Fibroblast of skin of left biceps (primary cell): Measurements from ENCODE around the gene STARD7.
"Not testable (repeated sequence)": the region's sequence is repeated elsewhere in the genome, so short reads cannot be mapped to it uniquely, and the experiment has no call there.

Experiments used
- DNase-seq, 2 experiments: peaks; one replicate each; pipeline ENCODE4 v3.0.0-alpha.2; 2013; ENCODE audit warnings: low read depth in 2 of 2

The STARD7 gene, protein sequence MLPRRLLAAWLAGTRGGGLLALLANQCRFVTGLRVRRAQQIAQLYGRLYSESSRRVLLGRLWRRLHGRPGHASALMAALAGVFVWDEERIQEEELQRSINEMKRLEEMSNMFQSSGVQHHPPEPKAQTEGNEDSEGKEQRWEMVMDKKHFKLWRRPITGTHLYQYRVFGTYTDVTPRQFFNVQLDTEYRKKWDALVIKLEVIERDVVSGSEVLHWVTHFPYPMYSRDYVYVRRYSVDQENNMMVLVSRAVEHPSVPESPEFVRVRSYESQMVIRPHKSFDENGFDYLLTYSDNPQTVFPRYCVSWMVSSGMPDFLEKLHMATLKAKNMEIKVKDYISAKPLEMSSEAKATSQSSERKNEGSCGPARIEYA

DNA sequence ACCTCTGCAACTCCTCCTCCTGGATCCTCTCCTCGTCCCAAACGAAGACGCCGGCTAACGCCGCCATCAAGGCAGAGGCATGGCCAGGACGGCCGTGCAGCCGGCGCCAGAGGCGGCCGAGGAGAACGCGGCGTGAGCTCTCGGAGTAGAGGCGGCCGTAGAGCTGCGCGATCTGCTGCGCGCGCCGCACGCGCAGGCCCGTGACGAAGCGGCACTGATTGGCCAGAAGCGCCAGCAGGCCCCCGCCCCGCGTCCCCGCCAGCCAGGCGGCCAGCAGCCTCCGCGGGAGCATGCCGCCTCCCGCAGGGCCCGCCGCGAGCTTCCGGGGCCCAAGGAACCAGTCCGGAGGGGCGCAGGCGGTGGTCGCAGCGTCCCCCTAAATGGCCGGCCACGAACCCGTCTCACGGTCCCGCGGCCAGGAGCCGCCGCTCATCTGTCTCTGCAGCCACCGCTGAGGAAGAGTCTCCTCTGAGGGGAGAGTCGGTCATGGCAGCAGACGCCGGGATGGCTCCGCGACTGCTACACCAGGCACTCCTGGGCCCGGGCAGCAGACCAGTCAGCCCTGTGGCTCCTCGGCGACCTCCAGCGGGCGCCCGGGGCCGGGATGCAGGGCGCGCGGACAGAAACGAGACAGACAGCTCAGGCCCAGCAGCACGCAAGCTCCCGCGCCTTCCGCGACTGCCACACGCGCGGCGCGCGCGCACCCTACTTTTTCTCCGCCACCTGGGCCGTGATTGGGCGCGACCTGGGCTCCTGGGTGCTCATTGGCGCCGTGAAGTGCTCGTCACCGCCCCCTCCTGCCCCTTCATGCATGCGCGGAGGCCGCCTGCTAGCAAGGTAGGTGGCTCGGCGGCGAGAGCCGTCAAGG is at the start of gene STARD7:
TSS of gene STARD7 (minus strand) at position 685 of the 868 bp plus-strand sequence. CDS start at position 292, 393 bp downstream.
- peak; percentile 93 to 94 for DNase-seq

DNA sequence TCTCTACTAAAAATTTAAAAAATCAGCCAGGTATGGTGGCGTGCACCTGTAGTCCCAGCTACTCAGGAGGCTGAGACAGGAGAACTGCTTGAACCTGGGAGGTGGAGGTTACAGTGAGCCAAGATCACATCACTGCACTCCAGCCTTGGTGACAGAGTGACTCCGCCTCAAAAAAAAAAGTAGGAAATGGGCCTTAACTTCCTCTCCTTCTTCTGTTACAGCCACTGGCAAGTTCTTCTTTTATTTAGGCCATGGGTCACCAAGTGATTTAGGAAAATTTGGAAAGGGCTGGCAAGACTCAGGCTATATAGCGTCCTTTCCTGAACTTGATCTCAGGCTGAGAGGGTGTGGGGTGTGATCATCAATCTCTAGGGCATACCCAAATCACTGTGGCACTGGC is 49.1 kb upstream of the STARD7 start:
- not testable (repeated sequence) for DNase-seq

DNA sequence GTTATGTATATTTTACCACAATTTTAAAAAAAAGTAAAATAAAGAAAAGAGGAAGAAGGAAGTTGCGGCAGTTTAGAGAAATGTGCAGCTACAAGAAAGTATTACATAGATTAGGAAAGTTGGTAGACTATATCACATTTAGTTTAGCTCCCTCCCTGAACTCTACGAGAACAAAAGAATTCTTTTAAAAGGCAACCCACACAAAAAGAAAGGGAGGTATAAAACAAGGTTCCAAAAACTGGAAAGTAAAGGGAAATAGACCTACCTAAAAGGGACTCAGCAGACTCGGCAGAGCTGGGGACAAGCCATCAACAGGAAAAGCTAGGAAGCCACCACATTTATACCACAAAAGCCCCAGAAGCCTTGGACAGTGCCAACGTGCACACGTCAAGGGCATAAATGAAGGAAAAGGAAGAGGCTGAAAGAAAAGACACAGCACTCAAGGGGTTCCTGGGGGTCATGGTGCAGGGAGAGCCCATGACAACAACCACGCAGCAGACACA is 48.0 kb upstream of the STARD7 start:
- no peak for DNase-seq

DNA sequence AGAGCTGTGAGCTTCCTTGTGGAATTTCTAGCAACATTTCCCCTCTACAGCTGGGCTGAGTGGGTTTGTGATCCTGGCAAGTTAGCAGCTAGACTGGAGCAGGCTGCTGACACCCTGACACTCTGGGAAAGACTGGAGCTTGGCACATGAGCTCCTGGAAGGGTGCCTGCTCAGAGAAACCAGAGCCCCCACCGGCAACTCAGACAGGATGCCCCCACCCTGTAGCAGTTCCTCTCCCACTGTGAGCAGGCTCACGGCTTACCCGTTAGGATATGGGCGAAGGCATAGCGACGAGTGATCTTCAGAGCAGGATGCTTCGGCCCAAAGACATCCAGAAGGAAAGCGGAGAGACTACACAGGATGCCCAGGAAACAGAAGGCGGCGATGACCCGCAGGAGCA is 45.9 kb upstream of the STARD7 start:
- DNase-seq, result no peak

DNA sequence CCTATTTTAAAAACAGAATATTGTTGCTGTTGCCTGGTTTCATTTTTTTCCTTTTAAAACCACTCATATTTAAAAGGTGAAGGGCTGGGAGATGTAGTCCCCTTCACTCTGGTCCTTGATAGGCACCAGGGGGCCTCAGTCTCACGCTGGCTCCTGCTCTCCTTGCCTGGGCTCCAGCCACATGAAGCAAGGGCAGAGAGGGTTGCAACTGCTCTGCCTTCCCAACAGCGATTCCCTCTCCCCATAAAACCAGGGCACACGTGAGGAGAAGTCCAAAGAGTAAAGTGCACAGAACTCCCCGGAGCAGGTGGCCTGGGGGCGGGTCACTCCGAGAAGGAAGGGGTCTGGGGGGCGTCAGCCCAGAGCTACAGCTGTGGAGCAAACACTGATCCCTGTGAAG is 44.4 kb upstream of the STARD7 start:
- no peak for DNase-seq

DNA sequence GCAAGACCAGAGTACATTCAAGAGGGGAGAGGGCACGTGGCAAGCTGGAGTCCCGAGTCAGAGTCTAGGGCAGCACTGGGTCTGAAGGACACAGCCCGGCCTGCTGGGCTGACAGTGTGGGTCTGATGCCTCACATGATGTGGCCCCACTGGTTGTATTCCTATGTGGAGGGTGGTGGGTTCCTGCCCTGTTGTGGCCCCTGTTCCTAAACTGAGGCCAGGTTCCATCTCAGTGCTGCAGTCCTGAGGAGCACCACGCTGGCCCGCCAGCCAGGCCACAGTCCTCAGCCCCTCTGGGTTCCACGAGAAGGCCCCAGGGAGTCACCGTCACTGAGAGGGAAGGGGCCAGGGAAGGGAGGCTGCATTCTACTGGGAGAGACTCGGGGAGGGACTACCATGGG is 43.9 kb upstream of the STARD7 start:
- DNase-seq, result no peak

DNA sequence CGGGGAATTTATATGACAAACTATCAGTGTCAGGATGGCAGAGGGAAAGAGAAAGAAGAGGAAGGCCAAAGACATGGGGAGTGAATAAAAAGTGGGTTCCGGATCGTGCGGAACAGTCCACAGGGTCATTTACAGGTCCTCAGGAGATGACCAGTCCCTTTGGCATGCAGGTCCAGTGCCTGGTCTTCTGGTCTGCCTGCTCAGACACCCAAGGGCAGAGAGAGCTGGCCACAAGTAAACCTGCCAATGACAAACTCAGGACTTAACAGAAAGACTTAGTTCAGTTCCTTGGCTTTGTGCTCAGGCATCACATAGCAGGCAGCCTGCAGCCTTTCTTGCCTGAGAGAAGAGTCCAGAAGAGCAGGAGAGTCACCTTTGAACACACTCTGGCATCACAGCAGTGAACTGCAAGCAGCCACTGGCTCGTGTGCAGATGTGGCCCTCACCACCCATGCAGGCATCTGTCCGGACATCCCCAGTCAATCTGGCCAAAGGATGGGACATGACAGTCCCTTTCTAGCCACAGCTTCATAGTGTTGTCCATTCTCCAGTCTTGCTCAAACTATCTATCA is 43.2 kb upstream of the STARD7 start:
- no peak for DNase-seq

DNA sequence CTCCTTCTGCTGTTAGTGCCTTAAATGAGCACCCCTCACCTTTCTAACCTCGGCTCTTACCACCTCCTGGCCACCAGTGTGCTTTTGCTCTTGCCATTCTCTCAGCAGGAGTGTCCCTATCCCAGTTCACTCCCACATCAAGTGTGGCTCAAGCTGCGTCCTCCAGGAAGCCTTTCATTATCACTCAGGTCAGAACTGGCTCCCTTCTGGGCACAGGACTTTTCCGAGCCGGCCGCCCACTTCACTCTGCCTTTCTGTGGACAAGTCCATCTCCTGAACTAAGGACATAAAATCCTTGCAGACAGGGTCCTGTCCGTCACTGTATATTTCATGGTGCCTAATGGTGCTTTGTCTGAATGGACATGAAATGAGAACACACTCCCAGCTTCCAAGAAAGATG is 41.6 kb upstream of the STARD7 start:
- DNase-seq, result no peak

DNA sequence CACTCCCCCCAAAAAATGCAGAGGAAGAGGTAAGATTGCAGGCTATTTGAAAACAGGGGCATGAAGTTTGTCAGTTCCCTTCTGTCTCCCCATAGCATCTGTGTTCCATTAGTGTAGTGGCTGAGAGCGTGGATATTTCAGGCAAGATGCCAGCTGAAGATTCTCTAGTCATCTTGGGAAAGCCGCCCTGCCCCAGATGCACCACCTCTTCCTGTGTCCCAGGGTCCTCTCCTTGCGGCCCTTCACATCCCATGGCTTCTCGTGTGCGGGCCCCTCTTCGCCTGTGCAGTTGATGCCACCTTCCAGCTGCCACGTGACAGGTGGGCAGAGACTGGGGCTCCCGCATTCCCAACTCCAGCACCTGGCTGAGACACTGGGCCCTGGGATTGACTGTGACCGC is 41.0 kb upstream of the STARD7 start:
- peak; percentile 79 to 81 for DNase-seq

DNA sequence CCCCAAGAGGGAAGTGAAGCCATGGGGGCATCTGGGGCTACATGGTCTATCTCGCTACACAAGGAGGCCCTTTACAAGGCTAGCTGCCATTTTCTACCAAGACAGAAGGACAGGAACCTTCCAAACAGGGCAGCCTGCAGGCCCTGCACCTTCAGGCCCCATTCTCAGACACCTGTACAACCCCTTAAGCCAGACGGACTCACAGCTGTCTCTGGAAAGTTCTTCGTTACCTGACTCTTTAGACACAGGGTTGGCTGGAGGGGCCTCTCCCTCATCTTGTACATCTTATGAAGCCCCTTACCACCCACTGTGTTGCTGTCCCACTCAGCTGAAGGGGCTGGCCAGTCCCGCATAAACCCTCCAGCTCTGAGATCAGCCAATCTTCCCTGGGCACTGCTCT is 40.0 kb upstream of the STARD7 start:
- DNase-seq, result no peak

DNA sequence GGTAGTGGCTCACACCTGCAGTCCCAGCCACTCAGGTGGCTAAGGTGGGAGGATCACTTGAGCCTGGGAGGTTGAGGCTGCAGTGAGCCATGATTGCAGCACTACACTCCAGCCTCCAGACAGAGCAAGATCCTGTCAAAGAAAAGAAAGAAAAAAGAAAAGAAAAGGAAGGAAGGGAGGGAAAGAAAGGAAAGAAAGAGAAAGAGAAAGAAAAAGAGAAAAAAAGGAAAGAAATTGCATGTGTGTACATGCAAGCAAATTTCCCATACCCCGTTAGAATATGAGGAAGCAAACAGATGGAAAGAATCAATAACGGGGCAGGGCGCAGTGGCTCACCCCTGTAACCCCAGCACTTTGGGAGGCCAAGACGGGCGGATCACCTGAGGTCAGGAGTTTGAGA is 39.3 kb upstream of the STARD7 start:
- DNase-seq, result no peak

DNA sequence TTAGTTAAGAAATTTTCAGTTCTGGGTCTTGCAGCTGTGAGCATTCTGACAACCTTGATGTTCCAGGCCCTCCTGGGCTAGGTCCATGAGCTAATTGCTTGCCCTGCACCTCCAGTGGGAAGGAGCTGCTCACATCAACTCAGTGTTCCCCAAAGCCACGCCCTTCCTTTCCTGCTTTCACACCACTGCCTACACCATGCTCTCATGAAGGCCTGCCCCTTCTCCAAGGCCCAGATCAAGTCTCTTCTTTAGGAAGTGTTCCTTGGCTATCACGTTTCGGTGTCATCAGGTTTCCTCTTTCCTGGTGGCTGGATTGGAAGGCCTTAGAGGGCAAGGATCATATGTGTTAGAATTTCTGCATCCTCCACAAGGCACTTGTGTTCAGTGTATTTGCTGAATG is 38.4 kb upstream of the STARD7 start:
- DNase-seq, result no peak

DNA sequence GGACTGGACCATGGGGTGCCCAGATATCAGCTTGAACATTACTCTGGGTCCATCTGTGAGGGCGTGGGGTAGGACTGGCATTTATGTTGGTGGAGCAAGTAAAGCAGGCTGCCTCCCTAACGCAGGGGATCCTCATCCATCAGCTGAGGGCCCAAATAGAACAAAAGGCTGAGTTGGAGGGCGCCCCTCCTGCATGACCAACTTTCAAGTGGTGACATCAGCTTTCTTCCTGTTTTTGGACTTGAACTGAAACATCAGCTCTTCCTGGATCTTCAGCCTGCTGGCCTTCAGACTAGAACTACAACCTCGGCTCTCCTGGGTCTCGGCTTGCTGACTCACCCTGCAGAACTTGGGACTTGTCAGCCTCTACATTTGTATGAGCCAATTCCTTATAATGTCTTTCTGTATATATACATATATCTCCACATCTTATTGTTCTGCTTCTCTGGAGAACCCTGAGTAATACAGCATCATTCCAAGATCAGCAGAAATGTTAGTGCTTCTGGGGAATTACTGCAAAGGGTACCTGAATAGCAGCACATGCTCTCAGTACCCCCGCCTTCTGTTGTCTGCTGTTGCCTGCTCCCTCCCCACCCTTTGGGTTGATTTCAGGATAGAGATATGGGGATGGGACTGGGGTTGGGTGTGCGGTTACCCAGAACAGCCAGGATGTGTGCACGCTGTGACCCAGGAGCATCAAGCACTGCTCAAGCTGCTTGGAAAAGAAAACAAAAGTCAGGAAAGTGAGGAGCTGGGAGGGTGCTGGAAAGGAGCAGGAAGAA is 37.2 kb upstream of the STARD7 start:
- DNase-seq, result no peak

DNA sequence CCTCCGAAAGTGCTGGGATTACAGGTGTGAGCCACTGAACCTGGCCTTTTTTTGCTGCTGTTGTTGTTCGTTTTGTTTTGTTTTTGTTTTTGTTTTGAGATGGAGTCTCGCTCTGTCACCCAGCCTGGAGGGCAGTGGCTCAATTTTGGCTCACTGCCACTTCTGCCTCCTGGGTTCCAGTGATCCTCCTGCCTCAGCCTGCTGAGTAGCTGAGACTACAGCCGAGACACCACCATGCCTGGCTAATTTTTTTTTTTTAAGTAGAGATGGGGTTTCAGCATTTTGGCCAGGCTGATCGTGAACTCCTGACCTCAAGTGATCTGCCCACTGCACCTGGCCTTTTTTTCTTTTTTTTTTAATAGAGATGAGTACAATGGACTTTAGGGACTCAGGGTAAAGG is 35.2 kb upstream of the STARD7 start:
- no peak for DNase-seq

DNA sequence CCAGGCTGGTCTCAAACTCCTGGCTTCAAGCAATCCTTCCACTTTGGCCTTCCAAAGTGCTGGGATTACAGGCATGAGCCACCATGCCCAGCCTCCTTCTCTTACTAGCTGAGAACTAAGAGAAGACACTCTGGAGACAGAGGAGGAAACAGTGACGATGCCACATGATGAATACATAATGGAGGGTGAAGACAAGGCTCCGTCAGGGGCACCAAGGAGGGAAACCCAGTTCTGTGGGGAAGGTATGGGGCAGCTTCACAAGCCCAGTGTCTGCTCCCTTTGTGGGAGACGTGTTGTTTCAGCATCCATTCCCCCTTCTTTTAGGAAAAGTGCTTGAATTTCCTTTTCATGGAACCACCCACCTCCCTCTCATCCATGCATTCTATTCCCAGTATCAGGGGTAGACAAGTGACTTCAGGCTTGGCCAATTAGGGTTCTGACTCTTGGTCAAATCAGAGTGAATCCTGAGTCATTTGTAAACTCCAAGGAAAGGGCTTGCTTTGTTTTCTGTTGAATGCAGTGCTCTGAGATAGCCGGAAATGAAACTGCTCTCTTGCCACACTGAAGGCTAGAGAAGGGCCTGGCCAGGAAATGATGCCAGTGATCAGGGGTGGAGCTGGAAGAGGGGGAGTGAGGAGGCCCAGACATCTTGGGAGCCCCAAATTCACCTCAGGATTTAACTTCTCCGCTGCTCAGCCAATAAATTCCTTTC is 33.4 kb upstream of the STARD7 start:
- no peak for DNase-seq

DNA sequence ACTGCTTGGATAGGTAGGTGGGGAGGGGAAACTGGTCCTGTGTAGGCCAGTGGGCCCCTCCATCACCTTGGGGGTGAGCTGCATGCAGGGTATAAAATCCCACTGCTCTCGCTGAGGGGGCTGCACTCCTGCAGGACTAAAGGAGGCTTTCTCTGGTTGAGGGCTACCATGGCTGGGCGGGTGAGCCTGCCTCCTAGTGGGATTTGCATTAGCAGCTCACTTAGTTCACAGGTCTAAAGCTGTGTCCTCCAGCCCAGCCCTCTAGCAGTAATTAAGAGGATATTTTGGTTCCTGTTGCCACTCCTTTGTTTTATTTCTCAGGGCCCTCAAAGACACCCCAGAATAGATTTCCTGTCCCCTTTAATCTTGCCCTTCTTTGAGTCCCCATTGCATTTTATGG is 32.6 kb upstream of the STARD7 start:
- no peak for DNase-seq

DNA sequence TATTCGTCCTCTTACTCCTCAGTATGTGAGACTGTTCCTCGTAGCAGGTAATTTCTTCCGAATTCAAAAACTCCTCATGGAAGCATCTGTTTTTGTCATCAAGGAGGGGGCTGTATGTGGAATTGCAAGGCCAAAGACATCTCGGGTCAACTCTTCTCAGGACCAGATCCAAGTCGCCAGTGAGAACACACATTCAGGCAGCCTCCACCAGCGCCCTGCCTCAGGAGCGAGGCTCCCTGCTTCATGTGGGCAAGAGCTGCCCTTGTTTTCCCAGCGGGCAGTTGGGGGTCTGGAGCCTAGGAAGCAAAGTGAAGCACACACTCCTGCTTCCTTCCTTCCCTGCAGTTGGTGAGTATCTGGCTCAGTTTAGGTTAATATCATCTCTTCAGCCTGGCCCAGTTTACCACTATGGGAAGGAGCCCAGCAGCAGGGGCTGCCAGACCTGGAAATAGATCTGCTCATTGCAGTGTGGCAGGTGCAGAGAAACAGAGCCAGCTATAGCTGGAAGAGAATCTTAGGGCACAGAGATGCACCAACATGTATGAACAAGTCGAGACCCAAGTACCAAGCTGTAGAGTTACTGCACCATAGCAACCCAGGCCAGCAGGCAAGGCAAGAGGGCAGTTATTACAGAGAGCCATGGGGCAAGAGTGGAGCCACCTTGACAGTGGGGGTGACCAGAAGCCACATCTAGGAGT is 31.9 kb upstream of the STARD7 start:
- DNase-seq, result no peak

DNA sequence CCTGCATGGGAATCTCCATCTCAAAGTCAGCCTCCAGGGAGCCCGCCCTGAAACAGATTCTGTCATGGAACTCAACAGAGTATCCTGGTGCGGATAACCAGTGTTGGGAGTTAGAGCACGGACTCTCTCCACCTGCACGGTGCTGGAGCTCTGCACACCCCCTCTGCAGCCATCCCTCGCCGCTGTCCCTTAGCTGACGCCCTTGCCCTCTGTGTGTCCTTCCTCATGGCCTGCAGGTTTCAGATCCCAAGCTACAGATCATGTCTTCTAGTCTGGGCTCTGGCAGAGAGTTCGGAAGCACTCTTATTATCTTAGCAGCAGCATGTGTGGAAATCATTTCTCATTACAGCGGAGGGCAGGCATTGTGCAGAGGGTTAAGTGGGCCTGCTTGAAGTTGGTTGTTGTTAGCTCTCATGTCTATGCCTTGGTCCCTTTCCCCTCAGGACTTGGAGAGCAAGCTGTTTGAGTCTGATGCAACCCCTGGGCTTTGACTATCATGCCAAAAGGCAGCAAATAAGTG is 31.2 kb upstream of the STARD7 start:
- no peak for DNase-seq

DNA sequence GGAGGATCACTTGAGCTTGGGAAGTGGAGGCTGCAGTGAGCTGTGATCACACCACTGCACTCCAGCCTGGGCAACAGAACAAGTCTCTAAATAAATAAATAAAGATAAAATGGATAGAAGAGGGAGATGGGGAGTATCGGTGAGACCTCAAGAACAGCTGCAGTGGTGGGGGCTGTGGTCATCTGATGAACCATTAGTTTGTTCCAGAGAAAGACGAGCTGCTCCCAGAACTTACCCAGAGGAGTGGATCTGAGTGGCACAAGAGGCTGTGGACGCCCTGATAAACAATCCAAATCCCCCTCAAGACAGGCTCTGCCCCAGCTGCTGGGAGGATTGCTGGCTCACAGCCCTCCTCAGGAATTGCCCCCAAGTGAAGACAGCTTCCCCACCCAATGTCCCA is 30.5 kb upstream of the STARD7 start:
- no peak for DNase-seq

DNA sequence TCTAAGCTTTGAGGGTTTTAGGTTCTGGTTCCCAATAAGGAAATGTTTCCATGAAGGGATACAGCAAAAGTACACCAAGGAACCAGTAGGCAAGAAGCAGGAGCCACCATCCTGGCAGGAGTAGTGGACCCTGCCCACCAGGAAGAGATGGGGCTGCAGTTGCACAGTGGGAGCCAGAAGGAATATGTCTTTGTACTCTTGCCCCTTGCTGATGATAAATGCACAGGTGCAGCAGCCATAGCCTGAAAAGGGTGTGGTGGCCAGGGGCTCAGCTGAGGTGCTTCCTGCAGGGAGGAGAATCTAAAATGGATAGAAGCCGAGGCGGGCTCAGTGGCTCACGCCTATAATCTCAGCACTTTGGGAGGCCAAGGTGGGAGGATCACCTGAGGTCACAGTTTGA is 29.6 kb upstream of the STARD7 start:
- DNase-seq, result no peak
